HepG2 (cell line): ENCODE data around the gene SUSD2. TPM values are rescaled to one million over a fixed set of nuclear protein-coding genes. Genes with fewer than 3 reads are reported as not detected.

Experiments
- ATAC-seq: fragments of 200-7000 bp; cut with Tn5 transposase; 3 replicates; pipeline ENCODE4 v1.9.1; 2020; ENCODE audit warnings: mild to moderate bottlenecking, moderate library complexity
- BruUV-seq: library from RNA; stranded (reverse); fragments of 400-500 nt; replicated peaks from 2 replicates; lab custom pipeline; 2021; lab: Mats Ljungman, UMichigan
- CTCF ChIA-PET: fragments of 300-600 bp; formaldehyde crosslinking; extraction: SDS; loops from one replicate; lab custom pipeline; 2021; ENCODE audit warnings: low total read pairs, inconsistent platforms, low intra/inter-chr PET ratio; lab: Yijun Ruan, JAX
- POLR2A ChIA-PET: fragments of 350-600 bp; sonication (Branson Sonifier 250); formaldehyde crosslinking; loops from one replicate; lab custom pipeline; 2020; ENCODE audit warnings: antibody characterized with exemption, inconsistent platforms; lab: Yijun Ruan, JAX
- DNase-seq: peaks from one replicate; pipeline ENCODE4 v3.0.0-alpha.2; 2015; ENCODE audit warnings: low spot score
- FAIRE-seq: peaks from 3 replicates; lab custom pipeline; 2011; peaks lifted over from hg19 to GRCh38; lab: Jason Lieb, UNC
- H2AFZ ChIP-seq: one replicate; pipeline ENCODE4 v1.6.1; 2011; ENCODE audit warnings: low read length, inconsistent platforms
- H3K27ac ChIP-seq: fragments of 300-600 bp; 3 replicates; pipeline ENCODE4 v1.8.0; 2011; ENCODE audit warnings: mixed run types, mild to moderate bottlenecking, mixed read lengths, low read length, inconsistent platforms; ENCODE audit not compliant: insufficient read depth; ENCODE audit errors: extremely low read length
- H3K27me3 ChIP-seq, 2 experiments: fragments of 200-600 bp in 1 of 2; 2 replicates in 1 of 2; 3 replicates in 1 of 2; pipeline versions ENCODE4 v1.6.0 to v1.8.0; 2011; ENCODE audit warnings: low read length in 2 of 2, mild to moderate bottlenecking in 2 of 2, moderate library complexity in 2 of 2, inconsistent platforms in 1 of 2; ENCODE audit not compliant: insufficient read depth in 2 of 2, control insufficient read depth in 1 of 2
- H3K36me3 ChIP-seq, 2 experiments: fragments of 200-600 bp in 1 of 2; replicated peaks in 1 of 2; 2 replicates in 1 of 2; 3 replicates in 1 of 2; pipeline versions ENCODE4 v1.5.1 to v1.8.0; 2011; ENCODE audit warnings: low read length in 2 of 2, inconsistent platforms in 1 of 2; ENCODE audit not compliant: insufficient read depth in 2 of 2, control insufficient read depth in 1 of 2
- H3K4me1 ChIP-seq: 2 replicates; pipeline ENCODE4 v1.5.1; 2012; ENCODE audit warnings: low read length, inconsistent platforms; ENCODE audit not compliant: insufficient read depth
- H3K4me2 ChIP-seq: 2 replicates; pipeline ENCODE4 v1.6.0; 2011; ENCODE audit warnings: low read depth, low read length, inconsistent platforms
- H3K4me3 ChIP-seq, 3 experiments: fragments of 200-600 bp in 1 of 3; sonication (generic), shearing (Covaris generic) in 1 of 3; replicated peaks in 1 of 3; 2 replicates each; pipeline ENCODE4 v1.5.1; 2011 to 2016; ENCODE audit warnings: low read length in 3 of 3, inconsistent platforms in 2 of 3, low read depth in 2 of 3, mild to moderate bottlenecking in 2 of 3, control low read depth in 1 of 3, mixed read lengths in 1 of 3; ENCODE audit not compliant: insufficient read depth in 1 of 3
- H3K79me2 ChIP-seq: one replicate; pipeline ENCODE4 v1.6.1; 2011; ENCODE audit warnings: low read length, inconsistent platforms; ENCODE audit not compliant: insufficient read depth
- H3K9ac ChIP-seq: 2 replicates; pipeline ENCODE4 v1.6.0; 2011; ENCODE audit warnings: mild to moderate bottlenecking, low read depth, low read length, inconsistent platforms; ENCODE audit not compliant: insufficient read depth
- H3K9me3 ChIP-seq: 2 replicates; pipeline ENCODE4 v1.5.1; 2012; ENCODE audit warnings: mild to moderate bottlenecking, low read length
- H4K20me1 ChIP-seq: 2 replicates; pipeline ENCODE4 v1.6.0; 2011; ENCODE audit warnings: inconsistent platforms, mild to moderate bottlenecking, low read length, moderate library complexity; ENCODE audit not compliant: insufficient read depth
- BORCS8-MEF2B ChIP-seq: sonication (generic); formaldehyde crosslinking; IDR thresholded peaks from 2 replicates; pipeline ENCODE4 v1.8.0; 2022; ENCODE audit warnings: mild to moderate bottlenecking, missing genetic modification reagents
- FOSL2 ChIP-seq: sonication (generic); formaldehyde crosslinking; IDR thresholded peaks from 2 replicates; pipeline ENCODE4 v1.4.0; 2020; ENCODE audit warnings: missing genetic modification reagents
- HCFC1 ChIP-seq: fragments of 150-350 bp; IDR thresholded peaks from 2 replicates; pipeline ENCODE4 v1.6.1; 2014; ENCODE audit warnings: low read depth, low read length
- MAFG ChIP-seq: sonication (generic); formaldehyde crosslinking; IDR thresholded peaks from 2 replicates; pipeline ENCODE4 v1.5.1; 2020; ENCODE audit warnings: mild to moderate bottlenecking, missing genetic modification reagents
- NAIF1 ChIP-seq: sonication (generic); formaldehyde crosslinking; IDR thresholded peaks from 2 replicates; pipeline ENCODE4 v1.5.0; 2020; ENCODE audit warnings: mild to moderate bottlenecking, missing genetic modification reagents, borderline replicate concordance
- NCOA1 ChIP-seq: sonication (generic); formaldehyde crosslinking; IDR thresholded peaks from 2 replicates; pipeline ENCODE4 v1.9.0; 2021; ENCODE audit warnings: missing genetic modification reagents
- NCOA2 ChIP-seq: sonication (generic); formaldehyde crosslinking; IDR thresholded peaks from 2 replicates; pipeline ENCODE4 v1.8.0; 2022; ENCODE audit warnings: inconsistent platforms
- SETDB1 ChIP-seq: sonication (generic); formaldehyde crosslinking; IDR thresholded peaks from 2 replicates; pipeline ENCODE4 v1.5.1; 2020; ENCODE audit warnings: missing genetic modification reagents, mild to moderate bottlenecking, borderline replicate concordance
- SYNCRIP ChIP-seq: fragments of 200-400 bp; formaldehyde crosslinking; IDR thresholded peaks from 2 replicates; pipeline ENCODE4 v1.6.1; 2018; ENCODE audit warnings: mild to moderate bottlenecking, low read depth, low read length; ENCODE audit not compliant: insufficient read depth
- ZMYM4 ChIP-seq: sonication (generic); formaldehyde crosslinking; IDR thresholded peaks from 2 replicates; pipeline ENCODE4 v1.8.1; 2023; ENCODE audit warnings: mild to moderate bottlenecking, missing genetic modification reagents
- ZNF160 ChIP-seq: sonication (generic); formaldehyde crosslinking; IDR thresholded peaks from 2 replicates; pipeline ENCODE4 v1.8.0; 2022; ENCODE audit warnings: mild to moderate bottlenecking, inconsistent platforms, missing genetic modification reagents
- ZNF232 ChIP-seq: sonication (generic); formaldehyde crosslinking; IDR thresholded peaks from 2 replicates; pipeline ENCODE4 v1.4.0; 2020; ENCODE audit warnings: missing genetic modification reagents, borderline replicate concordance
- WGBS: methylation state at CpG from one replicate; pipeline ENCODE4 v1.1.6; 2017; ENCODE audit warnings: low lambda C conversion rate; 5-methylcytosine and 5-hydroxymethylcytosine counted together
- in situ Hi-C: cut with HindIII; loops from 2 replicates; pipeline ENCODE4 v1.10.0; 2017; ENCODE audit warnings: low pct_unique_long_range_greater_than_20kb; ENCODE audit not compliant: extremely low pct_ligation_motif_present
- intact Hi-C: fragments of 100-400 bp; cut with micrococcal nuclease; formaldehyde crosslinking; loops from one replicate; pipeline ENCODE4 v1.10.0; 2022; ENCODE audit not compliant: unreplicated experiment
- polyA plus RNA-seq, 8 experiments: library from polyadenylated mRNA; depleted of rRNA in 3 of 8; stranded (reverse) in 7 of 8; unstranded in 1 of 8; fragments of >200 nt; fragmentation: Illumina TruSeq in 4 of 8; extraction: Trizol in 4 of 8; gene quantifications; 2 replicates each; pipeline versions ENCODE4 v1.2.1 to v1.2.3, GENCODE V29; 2011 to 2016; ENCODE audit warnings: low read depth in 4 of 8, missing spikeins in 1 of 8, mixed read lengths in 1 of 8; ENCODE audit not compliant: insufficient read depth in 1 of 8
- total RNA-seq, 5 experiments: library from RNA; depleted of rRNA; stranded (reverse); fragments of >200 nt; fragmentation: Illumina TruSeq; extraction: Trizol; gene quantifications; 2 replicates each; pipeline ENCODE4 v1.2.3, GENCODE V29; 2016; ENCODE audit warnings: low read depth in 1 of 5
- TF ChIP-seq, protein P1 (sequence below): sonication (generic); formaldehyde crosslinking; IDR thresholded peaks from 2 replicates; pipeline ENCODE4 v1.9.0; 2021; ENCODE audit warnings: missing genetic modification reagents, mild to moderate bottlenecking, borderline replicate concordance
- TF ChIP-seq, protein P2 (sequence below): sonication (generic); formaldehyde crosslinking; IDR thresholded peaks from 2 replicates; pipeline ENCODE4 v1.5.0; 2020; ENCODE audit warnings: missing genetic modification reagents
- TF ChIP-seq, protein P3 (sequence below): sonication (generic); formaldehyde crosslinking; IDR thresholded peaks from 2 replicates; pipeline ENCODE4 v1.4.0; 2020; ENCODE audit warnings: missing genetic modification reagents, mild to moderate bottlenecking, borderline replicate concordance
- TF ChIP-seq, protein P4 (sequence below): sonication (generic); formaldehyde crosslinking; IDR thresholded peaks from 2 replicates; pipeline ENCODE4 v1.5.1; 2020; ENCODE audit warnings: mild to moderate bottlenecking, missing genetic modification reagents
- TF ChIP-seq, protein P5 (sequence below): sonication (generic); formaldehyde crosslinking; IDR thresholded peaks from 2 replicates; pipeline ENCODE4 v1.9.0; 2021; ENCODE audit warnings: missing genetic modification reagents, borderline replicate concordance

The SUSD2 gene
- total and polyA plus RNA-seq, 2 of the 13 experiments (the other 11 are each of a cell fraction or from before 2014, with no cell fraction given): 2.1 to 11.0 TPM

DNA sequence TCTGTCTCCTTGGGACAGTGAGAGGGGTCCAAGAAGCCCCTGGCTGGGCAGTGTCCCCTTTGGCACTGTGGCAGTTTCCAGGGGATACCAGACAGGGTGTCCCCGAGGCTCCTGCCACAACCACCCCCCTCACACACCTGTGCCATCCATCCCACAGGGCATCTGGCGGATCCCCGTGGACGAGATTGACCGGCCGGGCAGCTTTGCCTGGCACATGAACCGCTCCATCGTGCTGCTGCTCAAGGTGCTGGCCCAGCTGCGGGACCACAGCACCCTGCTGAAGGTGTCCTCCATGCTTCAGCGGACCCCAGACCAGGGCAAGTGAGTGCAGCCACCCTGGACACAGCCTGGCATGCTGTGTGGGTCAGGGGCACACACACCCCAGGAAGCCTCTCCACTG, 17.0 kb upstream of the SUSD2 start:
- ChIA-PET CTCF (no interaction called here), POLR2A (no interaction called here)
- no peak overlapping the region for H3K4me3 ChIP-seq
- WGBS: no CpG with 5 or more reads among the region's 10 CpGs
- no peak for DNase-seq
- H3K4me2 ChIP-seq: no peak overlapping the region
- H3K79me2 ChIP-seq: no peaks in the 10 kb centered on the region
- H2AFZ ChIP-seq: no peak overlapping the region
- H3K9me3 ChIP-seq: no peaks in the 10 kb centered on the region
- no peak overlapping the region for H3K9ac ChIP-seq
- FAIRE-seq: no peak
- BruUV-seq: no TSS peak
- peaks cover 42 to 87% of the 10 kb centered on the region in 2 experiments; a peak in 4 of 5 replicates for H3K36me3 ChIP-seq
- H3K27ac ChIP-seq: no peak overlapping the region
- no peaks in the 10 kb centered on the region for H4K20me1 ChIP-seq
- H3K27me3 ChIP-seq: no peaks in the 10 kb centered on the region
- intact Hi-C loops (no loop called here), in situ Hi-C loops (no loop called here)
- no peaks in the 10 kb centered on the region for H3K4me1 ChIP-seq
- ATAC-seq: no peak
- TF ChIP-seq ZNF232: no peak
- TF ChIP-seq BORCS8-MEF2B (CRISPR knock-in tag): no peak
- TF ChIP-seq NCOA2 (CRISPR knock-in tag): no peak
- TF ChIP-seq MAFG (CRISPR knock-in tag): no peak
- no peak for TF ChIP-seq HCFC1
- TF ChIP-seq SYNCRIP: no peak
- TF ChIP-seq ZNF160: no peak
- TF ChIP-seq NAIF1 (CRISPR knock-in tag): no peak
- TF ChIP-seq NCOA1 (CRISPR knock-in tag): no peak
- no peak for TF ChIP-seq SETDB1 (CRISPR knock-in tag)
- TF ChIP-seq, protein P1, sequence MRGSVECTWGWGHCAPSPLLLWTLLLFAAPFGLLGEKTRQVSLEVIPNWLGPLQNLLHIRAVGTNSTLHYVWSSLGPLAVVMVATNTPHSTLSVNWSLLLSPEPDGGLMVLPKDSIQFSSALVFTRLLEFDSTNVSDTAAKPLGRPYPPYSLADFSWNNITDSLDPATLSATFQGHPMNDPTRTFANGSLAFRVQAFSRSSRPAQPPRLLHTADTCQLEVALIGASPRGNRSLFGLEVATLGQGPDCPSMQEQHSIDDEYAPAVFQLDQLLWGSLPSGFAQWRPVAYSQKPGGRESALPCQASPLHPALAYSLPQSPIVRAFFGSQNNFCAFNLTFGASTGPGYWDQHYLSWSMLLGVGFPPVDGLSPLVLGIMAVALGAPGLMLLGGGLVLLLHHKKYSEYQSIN: no peak
- TF ChIP-seq, protein P2, sequence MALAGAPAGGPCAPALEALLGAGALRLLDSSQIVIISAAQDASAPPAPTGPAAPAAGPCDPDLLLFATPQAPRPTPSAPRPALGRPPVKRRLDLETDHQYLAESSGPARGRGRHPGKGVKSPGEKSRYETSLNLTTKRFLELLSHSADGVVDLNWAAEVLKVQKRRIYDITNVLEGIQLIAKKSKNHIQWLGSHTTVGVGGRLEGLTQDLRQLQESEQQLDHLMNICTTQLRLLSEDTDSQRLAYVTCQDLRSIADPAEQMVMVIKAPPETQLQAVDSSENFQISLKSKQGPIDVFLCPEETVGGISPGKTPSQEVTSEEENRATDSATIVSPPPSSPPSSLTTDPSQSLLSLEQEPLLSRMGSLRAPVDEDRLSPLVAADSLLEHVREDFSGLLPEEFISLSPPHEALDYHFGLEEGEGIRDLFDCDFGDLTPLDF (CRISPR knock-in tag): no peak
- TF ChIP-seq, protein P3, sequence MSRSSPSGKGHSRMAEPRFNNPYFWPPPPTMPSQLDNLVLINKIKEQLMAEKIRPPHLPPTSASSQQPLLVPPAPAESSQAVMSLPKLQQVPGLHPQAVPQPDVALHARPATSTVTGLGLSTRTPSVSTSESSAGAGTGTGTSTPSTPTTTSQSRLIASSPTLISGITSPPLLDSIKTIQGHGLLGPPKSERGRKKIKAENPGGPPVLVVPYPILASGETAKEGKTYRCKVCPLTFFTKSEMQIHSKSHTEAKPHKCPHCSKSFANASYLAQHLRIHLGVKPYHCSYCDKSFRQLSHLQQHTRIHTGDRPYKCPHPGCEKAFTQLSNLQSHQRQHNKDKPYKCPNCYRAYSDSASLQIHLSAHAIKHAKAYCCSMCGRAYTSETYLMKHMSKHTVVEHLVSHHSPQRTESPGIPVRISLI (CRISPR knock-in tag): no peak
- TF ChIP-seq, protein P4, sequence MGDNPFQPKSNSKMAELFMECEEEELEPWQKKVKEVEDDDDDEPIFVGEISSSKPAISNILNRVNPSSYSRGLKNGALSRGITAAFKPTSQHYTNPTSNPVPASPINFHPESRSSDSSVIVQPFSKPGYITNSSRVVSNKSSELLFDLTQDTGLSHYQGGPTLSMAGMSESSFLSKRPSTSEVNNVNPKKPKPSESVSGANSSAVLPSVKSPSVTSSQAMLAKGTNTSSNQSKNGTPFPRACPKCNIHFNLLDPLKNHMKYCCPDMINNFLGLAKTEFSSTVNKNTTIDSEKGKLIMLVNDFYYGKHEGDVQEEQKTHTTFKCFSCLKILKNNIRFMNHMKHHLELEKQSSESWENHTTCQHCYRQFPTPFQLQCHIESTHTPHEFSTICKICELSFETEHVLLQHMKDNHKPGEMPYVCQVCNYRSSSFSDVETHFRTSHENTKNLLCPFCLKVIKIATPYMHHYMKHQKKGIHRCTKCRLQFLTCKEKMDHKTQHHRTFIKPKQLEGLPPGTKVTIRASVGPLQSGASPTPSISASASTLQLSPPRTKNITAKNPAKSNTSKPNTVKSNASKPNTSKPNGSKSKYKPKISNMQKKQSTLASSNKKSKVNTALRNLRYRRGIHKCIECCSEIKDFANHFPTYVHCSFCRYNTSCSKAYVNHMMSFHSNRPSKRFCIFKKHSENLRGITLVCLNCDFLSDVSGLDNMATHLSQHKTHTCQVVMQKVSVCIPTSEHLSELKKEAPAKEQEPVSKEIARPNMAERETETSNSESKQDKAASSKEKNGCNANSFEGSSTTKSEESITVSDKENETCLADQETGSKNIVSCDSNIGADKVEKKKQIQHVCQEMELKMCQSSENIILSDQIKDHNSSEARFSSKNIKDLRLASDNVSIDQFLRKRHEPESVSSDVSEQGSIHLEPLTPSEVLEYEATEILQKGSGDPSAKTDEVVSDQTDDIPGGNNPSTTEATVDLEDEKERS (CRISPR knock-in tag): no peak
- TF ChIP-seq FOSL2 (CRISPR knock-in tag): no peak
- TF ChIP-seq, protein P5, sequence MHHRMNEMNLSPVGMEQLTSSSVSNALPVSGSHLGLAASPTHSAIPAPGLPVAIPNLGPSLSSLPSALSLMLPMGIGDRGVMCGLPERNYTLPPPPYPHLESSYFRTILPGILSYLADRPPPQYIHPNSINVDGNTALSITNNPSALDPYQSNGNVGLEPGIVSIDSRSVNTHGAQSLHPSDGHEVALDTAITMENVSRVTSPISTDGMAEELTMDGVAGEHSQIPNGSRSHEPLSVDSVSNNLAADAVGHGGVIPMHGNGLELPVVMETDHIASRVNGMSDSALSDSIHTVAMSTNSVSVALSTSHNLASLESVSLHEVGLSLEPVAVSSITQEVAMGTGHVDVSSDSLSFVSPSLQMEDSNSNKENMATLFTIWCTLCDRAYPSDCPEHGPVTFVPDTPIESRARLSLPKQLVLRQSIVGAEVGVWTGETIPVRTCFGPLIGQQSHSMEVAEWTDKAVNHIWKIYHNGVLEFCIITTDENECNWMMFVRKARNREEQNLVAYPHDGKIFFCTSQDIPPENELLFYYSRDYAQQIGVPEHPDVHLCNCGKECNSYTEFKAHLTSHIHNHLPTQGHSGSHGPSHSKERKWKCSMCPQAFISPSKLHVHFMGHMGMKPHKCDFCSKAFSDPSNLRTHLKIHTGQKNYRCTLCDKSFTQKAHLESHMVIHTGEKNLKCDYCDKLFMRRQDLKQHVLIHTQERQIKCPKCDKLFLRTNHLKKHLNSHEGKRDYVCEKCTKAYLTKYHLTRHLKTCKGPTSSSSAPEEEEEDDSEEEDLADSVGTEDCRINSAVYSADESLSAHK (CRISPR knock-in tag): no peak
- TF ChIP-seq ZMYM4 (CRISPR knock-in tag): no peak
